BLaER1 (cell line): ENCODE measurements around the gene SLC35F6.

Experiments
- H3K27ac ChIP-seq: shearing (Covaris generic); formaldehyde crosslinking; 2 replicates; pipeline ENCODE4 v1.8.1; 2022
- H3K27me3 ChIP-seq: shearing (Covaris generic); formaldehyde crosslinking; 2 replicates; pipeline ENCODE4 v1.8.1; 2022
- H3K36me3 ChIP-seq: shearing (Covaris generic); formaldehyde crosslinking; 2 replicates; pipeline ENCODE4 v1.8.1; 2022
- H3K4me1 ChIP-seq: shearing (Covaris generic); formaldehyde crosslinking; 2 replicates; pipeline ENCODE4 v1.8.1; 2022
- H3K4me2 ChIP-seq: shearing (Covaris generic); formaldehyde crosslinking; 2 replicates; pipeline ENCODE4 v1.8.1; 2022
- H3K4me3 ChIP-seq: shearing (Covaris generic); formaldehyde crosslinking; 2 replicates; pipeline ENCODE4 v1.8.1; 2022
- H3K9ac ChIP-seq: shearing (Covaris generic); formaldehyde crosslinking; 2 replicates; pipeline ENCODE4 v1.8.1; 2022
- H3K9me3 ChIP-seq: shearing (Covaris generic); formaldehyde crosslinking; 2 replicates; pipeline ENCODE4 v1.8.1; 2022
- H4K20me1 ChIP-seq: shearing (Covaris generic); formaldehyde crosslinking; 2 replicates; pipeline ENCODE4 v1.8.1; 2022
- Cebpa-rat ChIP-seq: shearing (Covaris generic); IDR thresholded peaks from 2 replicates; pipeline ENCODE4 v1.8.1; 2022

Gene SLC35F6

GRCh38 chr2:26765475-26766200, 1.6 kb downstream of the SLC35F6 start:
- Histone ChIP-seq H3K9ac (peak overlapping the region; percentile 92), H3K4me3 (peak overlapping the region; percentile 83), H3K27me3 (no peaks in the 10 kb centered on the region), H3K4me2 (peak overlapping the region; percentile 96), H3K36me3 (peaks cover 23% of the 10 kb centered on the region), H4K20me1 (peaks cover 61% of the 10 kb centered on the region), H3K9me3 (no peaks in the 10 kb centered on the region), H3K4me1 (peaks cover 53% of the 10 kb centered on the region), H3K27ac (no peak overlapping the region)
- TF ChIP-seq Cebpa-rat, result no peak

DNA sequence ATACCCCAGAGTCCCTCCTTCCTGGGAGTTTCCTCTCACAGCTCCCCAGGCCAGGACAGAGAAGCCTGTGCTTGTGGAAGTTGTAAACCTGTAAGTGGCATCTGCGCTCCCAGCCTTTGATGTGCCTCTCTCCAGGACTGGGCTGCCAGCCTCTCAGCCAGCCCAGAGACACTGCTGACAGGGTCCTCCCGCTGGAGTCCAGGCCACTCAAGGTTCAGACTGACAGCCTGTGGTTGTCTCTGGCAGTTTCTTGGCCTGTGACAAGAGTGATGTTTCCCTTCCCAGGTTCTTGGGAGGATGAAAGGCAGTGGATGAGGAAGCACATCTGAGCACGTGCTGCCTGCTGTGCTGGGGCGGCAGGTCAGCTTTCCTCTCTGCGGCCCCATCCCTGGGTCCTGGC, 3.0 kb downstream of the SLC35F6 start:
- no peaks in the 10 kb centered on the region for H3K27me3 ChIP-seq
- H3K4me1 ChIP-seq, result peaks cover 68% of the 10 kb centered on the region
- no peak overlapping the region for H3K4me2 ChIP-seq
- H4K20me1 ChIP-seq, result peaks cover 76% of the 10 kb centered on the region
- H3K36me3 ChIP-seq, result peaks cover 25% of the 10 kb centered on the region
- peak overlapping the region; percentile 17; the same call in 1 of the 2 replicates for H3K9ac ChIP-seq
- H3K9me3 ChIP-seq, result no peaks in the 10 kb centered on the region
- H3K4me3 ChIP-seq, result no peak overlapping the region
- H3K27ac ChIP-seq, result no peak overlapping the region
- TF ChIP-seq Cebpa-rat, result no peak

DNA sequence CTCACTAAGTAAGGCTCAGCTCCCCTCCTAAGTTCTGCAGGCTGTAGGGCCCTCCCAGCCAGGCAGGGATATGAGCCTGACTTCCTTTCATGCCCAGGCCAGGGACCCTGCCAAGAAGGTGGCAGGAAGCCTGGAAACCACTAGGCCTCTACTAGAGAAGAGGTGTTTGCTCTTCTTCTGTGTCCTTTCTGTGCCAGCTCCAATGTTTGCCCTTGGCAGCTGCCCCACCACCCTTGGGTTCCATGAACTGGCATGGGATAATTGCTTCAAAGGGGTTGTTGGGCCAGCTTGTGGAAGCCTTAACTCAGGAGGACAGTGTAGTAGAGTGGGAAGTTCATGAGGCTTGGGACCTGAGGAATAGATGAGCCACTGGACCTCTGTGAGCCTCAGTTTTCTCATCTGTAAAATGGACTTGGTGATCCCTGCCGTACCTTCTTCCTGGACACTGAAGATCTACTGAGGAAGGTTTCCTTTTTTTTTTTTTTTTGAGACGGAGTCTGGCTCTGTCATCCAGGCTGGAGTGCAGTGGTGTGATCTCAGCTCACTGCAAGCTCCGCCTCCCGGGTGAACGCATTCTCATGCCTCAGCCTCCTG, 3.9 kb downstream of the SLC35F6 start:
- Histone ChIP-seq H3K27ac (no peak overlapping the region), H3K9me3 (no peaks in the 10 kb centered on the region), H3K9ac (no peak overlapping the region), H4K20me1 (peaks cover 84% of the 10 kb centered on the region), H3K36me3 (peaks cover 25% of the 10 kb centered on the region), H3K4me1 (peaks cover 76% of the 10 kb centered on the region), H3K4me2 (no peak overlapping the region), H3K27me3 (no peaks in the 10 kb centered on the region), H3K4me3 (no peak overlapping the region)
- TF ChIP-seq Cebpa-rat, result no peak

DNA sequence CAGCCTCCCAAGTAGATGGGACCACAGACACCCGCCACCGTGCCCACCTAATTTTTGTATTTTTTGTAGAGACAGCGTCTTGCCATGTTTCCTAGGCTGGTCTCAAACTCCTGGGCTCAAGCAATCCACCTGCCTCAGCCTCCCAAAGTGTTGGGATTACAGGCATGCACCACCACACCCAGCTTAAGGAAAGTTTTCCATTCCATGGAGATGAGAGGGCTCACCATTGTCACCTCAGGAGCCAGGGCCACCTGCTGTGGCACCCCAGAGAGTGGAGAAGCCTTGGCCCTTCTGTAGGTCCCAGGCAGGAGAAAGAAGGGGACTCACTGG, 4.6 kb downstream of the SLC35F6 start:
- peaks cover 73% of the 10 kb centered on the region for H3K4me1 ChIP-seq
- H3K4me2 ChIP-seq, result no peak overlapping the region
- H3K27ac ChIP-seq, result 0 out of 2 replicates have a peak overlapping the region, but pooled peaks have one; percentile 38
- H3K4me3 ChIP-seq, result no peak overlapping the region
- TF ChIP-seq Cebpa-rat, result no peak
- H3K9me3 ChIP-seq, result no peaks in the 10 kb centered on the region
- peaks cover 92% of the 10 kb centered on the region for H4K20me1 ChIP-seq
- no peak overlapping the region for H3K9ac ChIP-seq
- peaks cover 27% of the 10 kb centered on the region for H3K36me3 ChIP-seq
- no peaks in the 10 kb centered on the region for H3K27me3 ChIP-seq

DNA sequence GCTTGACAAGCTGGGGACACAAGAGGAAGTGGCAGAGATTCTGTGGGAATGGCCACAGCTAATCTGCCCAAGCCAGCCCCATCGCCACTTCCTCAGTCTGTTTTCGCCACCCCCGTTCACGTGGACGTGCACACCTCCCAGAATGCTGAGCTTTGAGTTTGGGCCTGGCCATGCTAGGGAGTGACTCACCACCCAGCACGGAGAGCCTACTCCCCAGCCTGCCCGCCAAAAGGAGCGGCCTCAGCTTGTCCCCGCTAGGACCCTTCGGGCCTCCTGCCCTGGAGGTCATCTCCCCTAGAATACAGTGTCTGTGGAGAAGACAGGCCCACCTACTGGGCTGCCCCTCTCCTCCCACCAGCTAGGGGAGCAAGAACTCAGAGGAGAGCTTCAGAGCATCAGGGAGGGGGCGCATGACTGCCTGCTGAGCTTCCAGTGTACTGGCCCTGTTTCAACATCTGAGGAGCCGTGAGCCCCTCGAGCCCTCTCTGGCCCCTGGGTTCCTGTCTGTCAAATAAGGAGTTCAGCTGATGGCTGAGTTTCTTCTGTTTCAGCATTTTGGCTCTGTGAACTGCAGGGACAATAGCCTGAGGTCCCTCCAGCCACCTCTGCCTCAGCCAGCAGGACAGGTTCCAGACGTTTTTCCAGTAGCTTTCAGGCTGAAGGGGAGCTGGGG, 5.1 kb downstream of the SLC35F6 start:
- H3K4me3 ChIP-seq, result no peak overlapping the region
- H4K20me1 ChIP-seq, result peaks cover 97% of the 10 kb centered on the region
- H3K27me3 ChIP-seq, result no peaks in the 10 kb centered on the region
- TF ChIP-seq Cebpa-rat, result no peak
- no peaks in the 10 kb centered on the region for H3K9me3 ChIP-seq
- peaks cover 71% of the 10 kb centered on the region for H3K4me1 ChIP-seq
- H3K27ac ChIP-seq, result 0 out of 2 replicates have a peak overlapping the region, but pooled peaks have one; percentile 38
- H3K36me3 ChIP-seq, result peaks cover 32% of the 10 kb centered on the region
- no peak overlapping the region; the same call in 1 of the 2 replicates for H3K9ac ChIP-seq
- H3K4me2 ChIP-seq, result no peak overlapping the region

DNA sequence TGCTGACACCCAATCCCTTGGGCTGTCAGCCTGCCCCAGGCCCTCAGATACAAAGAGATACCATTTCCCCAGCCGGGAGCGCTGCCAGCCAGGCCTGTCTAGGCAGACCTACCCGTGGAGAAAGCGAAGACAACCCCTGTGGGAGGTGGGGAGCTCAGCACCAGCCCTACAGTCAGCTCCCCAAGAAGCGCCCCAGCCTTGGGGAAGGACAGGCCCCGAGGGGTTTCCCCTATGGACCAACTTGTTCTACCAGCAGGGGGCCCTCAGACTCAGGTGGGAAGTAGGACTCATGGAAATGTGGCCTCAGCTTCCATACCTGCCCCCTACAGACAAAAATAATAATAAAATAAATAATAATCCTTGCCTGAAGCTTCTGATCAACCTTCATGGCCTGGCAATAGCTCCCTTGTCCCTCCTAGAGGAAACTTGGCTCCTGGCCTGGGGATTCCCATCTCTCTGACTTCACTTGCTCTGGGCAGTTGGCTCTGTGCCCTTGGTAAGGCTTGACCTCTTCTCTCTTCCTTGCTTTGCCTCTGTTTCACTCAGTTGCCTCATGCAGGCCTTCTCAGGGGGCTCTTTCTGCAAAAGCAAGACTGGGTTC, 7.0 kb downstream of the SLC35F6 start:
- Histone ChIP-seq H3K4me1 (peaks cover 56% of the 10 kb centered on the region), H3K4me3 (no peak overlapping the region), H3K9me3 (no peaks in the 10 kb centered on the region), H3K9ac (0 out of 2 replicates have a peak overlapping the region, but pooled peaks have one; percentile 23), H4K20me1 (peaks cover 97% of the 10 kb centered on the region), H3K4me2 (peak overlapping the region; percentile 83), H3K27ac (peak overlapping the region; percentile 58; the same call in 1 of the 2 replicates), H3K36me3 (peaks cover 51% of the 10 kb centered on the region), H3K27me3 (no peaks in the 10 kb centered on the region)
- no peak for TF ChIP-seq Cebpa-rat

- Histone ChIP-seq H3K27me3 (no peaks in the 10 kb centered on the region), H3K4me2 (peak overlapping the region; percentile 83), H3K9me3 (no peaks in the 10 kb centered on the region), H3K4me3 (peak overlapping the region; percentile 14; the same call in 1 of the 2 replicates), H3K9ac (peak overlapping the region; percentile 23; the same call in 1 of the 2 replicates), H4K20me1 (peaks cover 89% of the 10 kb centered on the region), H3K36me3 (peaks cover 62% of the 10 kb centered on the region), H3K27ac (peak overlapping the region; percentile 58), H3K4me1 (peaks cover 44% of the 10 kb centered on the region)
- TF ChIP-seq Cebpa-rat, result no peak
Observed at GRCh38 chr2:26772064-26773001, 8.2 kb downstream of the SLC35F6 start.

GRCh38 chr2:26776195-26776800, 12.2 kb downstream of the SLC35F6 start:
- no peak for TF ChIP-seq Cebpa-rat
- Histone ChIP-seq H3K9me3 (no peaks in the 10 kb centered on the region), H3K4me3 (no peak overlapping the region), H3K9ac (no peak overlapping the region), H3K4me2 (no peak overlapping the region), H3K4me1 (peaks cover 21% of the 10 kb centered on the region), H3K27me3 (no peaks in the 10 kb centered on the region), H3K27ac (no peak overlapping the region), H4K20me1 (peaks cover 50% of the 10 kb centered on the region), H3K36me3 (peaks cover 77% of the 10 kb centered on the region)
